ENCODE measurements around the gene SERPINA4.

- TF ChIP-seq, protein P1, sequence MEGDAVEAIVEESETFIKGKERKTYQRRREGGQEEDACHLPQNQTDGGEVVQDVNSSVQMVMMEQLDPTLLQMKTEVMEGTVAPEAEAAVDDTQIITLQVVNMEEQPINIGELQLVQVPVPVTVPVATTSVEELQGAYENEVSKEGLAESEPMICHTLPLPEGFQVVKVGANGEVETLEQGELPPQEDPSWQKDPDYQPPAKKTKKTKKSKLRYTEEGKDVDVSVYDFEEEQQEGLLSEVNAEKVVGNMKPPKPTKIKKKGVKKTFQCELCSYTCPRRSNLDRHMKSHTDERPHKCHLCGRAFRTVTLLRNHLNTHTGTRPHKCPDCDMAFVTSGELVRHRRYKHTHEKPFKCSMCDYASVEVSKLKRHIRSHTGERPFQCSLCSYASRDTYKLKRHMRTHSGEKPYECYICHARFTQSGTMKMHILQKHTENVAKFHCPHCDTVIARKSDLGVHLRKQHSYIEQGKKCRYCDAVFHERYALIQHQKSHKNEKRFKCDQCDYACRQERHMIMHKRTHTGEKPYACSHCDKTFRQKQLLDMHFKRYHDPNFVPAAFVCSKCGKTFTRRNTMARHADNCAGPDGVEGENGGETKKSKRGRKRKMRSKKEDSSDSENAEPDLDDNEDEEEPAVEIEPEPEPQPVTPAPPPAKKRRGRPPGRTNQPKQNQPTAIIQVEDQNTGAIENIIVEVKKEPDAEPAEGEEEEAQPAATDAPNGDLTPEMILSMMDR (conservative IDR thresholded peaks at IDR 0.05 in 1 of 2, IDR thresholded peaks at IDR 0.05 in 1 of 2; ENCODE audit: extremely low read depth in 1 of 2, insufficient read depth in 1 of 2, low read depth in 1 of 2, low read length in 2 of 2): no peak
- no peak for TF ChIP-seq EZH2 (IDR thresholded peaks at IDR 0.05; ENCODE audit: borderline replicate concordance, low read length)
These were observed 52.7 kb downstream of the SERPINA4 start for GRCh38 chr14:94613720-94614644.

Data from mammary epithelial cell (primary cell).